NCI-H1930 (cell line): ENCODE data around the gene EIPR1.

Source experiments
- DNase-seq, 2 experiments: peaks; one replicate each; lab custom pipeline; 2025; lab: John Stamatoyannopoulos, UW

Gene EIPR1

DNA sequence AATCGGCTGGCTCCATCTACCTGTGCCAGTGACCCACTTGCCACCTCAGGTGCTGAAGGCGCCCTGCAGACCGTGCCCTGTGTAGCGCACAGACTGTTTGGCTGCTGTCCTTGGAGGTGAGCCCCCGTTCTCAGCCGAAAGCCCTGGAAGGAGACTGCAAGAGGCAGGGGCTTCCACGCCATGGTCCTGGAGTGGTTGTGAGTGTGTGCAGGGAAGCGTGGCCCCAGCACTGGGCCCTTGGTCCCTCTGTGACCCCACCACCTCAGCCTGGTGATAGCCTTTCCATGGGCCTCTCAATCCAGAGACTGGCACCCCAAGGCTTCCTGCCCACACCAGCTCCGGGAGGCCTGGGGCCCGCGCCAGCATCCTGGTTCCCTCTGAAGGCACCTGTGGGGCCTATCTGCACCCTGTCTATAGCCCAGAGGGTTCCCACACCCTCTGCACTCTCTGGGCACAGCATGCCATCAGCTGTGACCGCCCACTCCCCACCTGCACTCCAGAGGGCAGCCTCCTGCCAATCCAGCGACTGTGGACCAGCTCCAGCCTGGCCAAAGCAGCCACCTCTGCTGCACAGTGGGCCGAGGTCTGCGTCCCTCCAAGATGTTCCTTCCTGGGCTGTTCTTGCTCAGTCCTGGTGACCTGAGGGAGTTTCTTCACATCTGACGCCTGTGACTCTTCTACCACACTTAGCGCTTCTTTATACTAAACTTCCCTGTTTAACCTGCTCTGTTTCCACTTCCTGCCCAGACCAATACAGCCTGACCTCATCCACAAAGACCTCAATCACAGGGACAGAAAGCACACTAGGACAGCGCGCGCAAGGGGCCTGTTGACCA lies 109.5 kb downstream of the EIPR1 start:
- no peak for DNase-seq

DNA sequence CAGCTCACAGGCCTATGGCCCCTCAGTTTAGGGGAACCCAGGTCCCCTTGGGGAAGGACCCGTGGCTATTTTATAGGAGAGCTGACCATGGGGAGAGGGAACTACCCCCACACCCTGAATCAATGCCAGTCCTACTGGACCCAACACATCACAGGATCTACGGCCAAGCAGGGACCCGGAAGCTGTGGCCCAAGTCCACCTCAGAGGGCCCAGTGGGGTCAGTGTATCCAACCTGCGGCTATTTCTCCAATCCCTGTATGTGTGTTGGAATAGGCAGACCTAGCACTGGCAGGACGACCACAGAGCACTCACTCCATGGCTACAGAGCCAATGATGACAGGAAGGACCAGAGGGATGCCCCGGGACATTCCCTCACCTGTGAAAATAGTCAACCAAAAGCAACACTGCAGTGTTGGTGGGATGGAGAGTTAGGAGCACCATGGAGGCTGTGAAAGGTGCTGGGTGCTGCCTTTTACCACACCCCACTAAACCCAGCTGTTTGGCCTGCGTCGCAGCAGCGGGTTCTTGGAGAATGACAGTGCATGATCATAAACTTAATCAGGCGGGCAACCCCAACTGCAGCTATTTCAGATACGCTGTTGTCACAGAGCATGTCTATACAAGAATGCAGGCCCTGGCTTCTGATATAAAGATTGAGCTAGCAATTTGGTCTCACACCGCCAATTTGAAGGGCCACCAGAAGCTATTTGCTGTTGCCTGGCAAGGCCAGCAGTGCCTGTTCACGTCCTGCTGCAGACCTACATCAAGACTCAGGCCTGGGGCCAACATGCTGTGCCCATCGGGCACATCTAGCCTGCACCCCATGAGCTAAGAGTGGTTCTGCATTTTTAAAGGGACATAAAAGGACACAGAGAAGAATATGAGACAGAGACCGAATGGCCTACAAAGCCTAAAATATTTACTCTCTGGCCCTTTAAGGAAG lies 110.4 kb downstream of the EIPR1 start:
- no peak for DNase-seq

DNA sequence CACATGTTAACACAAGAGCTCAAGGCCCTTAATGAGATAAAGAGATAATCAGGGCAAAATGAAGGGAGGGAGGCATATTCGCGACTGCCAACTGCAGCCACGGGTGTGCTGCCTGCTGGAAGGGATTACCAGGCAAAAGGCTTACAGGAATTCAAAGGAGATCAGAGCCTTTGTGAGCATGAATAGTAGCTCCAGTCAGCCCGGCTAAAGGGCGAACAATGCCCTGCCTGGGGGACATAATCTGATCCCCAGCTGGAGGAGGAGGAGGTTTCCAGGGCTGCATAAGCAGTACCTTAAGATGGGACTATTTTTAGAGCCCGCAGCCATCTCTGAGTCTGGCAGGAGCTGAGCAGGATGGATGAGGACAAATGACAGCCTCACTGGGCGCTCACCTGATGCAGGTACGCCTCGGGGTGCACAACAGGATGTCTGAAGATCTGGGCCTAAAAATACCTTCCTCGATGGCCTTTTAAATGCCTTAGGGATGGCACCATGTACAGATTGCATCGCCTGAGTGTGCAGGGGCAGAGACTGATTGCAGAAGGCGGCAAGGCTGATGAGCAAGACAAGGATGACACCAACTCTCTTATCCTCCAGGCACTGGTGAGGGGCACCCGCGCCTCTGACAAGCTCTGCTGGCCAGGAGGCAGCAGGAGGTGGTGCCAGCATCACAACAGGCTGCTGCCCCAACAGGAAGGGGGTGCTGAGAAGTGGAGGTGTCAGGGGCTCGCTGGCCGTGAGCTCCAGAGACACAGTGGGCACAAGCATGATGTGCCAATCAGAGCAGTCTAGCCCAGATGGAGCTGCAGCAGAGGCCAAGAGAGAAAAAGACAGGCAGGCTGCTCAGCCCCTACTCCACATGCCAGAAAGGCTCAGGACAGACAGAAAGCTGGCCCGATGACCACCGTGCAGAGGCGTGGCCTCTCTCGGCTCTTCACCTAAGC lies 111.4 kb downstream of the EIPR1 start:
- no peak for DNase-seq

DNA sequence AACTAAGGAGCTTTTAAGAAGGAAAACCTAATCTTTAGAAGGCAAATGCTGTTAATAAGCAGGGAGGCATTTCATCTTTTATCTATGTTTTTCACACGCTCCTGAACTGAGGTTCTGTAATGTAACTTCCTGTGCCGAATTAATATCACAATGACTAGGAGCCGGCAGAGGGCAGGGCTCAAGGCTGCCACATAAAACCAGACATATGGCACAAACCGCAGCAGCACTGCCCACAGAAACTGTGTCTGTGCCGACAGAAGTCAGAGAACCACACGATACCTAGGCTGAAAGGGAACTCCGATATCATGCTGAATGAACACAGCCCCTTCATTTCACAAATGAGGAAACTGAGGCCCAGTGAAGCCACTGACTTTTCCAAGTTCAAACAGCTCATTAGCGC lies 112.1 kb downstream of the EIPR1 start:
- no peak for DNase-seq

DNA sequence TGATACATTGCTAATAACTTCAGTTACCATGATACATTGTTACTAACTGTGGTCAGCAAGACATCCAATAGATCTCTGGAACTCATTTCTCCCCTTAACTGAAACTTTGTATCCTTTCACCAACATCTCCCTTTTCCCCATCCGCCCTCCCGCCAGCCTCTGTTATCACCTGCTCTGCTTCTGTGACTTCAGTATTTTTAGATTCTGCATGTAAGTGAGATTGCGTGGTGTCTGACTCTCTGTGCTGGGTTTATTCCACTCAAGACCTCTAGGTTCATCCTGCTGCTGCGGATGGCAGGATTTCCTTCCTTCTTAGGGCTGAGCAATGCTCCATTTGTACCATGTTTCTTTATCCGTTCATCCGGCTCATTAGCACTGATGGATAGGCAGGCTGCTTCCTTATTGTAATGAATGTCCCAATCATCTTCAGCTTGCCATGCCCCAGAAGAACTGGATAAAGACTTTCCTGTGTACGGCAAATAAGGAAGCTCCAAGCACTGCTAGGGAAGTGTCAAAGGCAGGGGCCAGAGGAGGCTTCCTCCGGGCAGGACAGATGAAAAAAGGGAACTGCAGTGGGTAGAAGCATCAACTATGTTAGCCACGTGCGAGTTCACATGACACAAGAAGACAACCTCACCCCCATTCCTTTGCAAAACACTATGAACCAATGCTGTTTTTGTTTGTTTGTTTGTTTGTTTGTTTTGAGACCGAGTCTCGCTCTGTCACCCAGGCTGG lies 113.4 kb downstream of the EIPR1 start:
- DNase-seq = no peak

DNA sequence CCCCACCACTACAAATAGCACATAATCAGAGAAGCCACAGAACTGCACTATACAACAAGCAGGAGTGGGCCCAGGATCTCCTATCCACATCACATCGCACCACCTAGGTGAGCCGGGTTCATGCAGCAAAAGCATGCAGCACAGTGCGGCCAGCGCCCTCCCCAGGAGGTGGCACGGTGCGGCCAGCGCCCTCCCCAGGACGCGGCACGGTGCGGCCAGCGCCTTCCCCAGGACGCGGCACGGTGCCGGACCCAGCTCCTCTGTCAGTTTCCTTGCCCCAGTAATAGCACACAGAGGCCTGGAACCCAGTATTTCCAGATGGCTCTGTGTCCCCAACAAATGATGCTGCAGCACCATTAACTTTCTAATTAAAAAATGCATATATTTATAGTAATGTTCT lies 114.1 kb downstream of the EIPR1 start:
- DNase-seq = no peak

DNA sequence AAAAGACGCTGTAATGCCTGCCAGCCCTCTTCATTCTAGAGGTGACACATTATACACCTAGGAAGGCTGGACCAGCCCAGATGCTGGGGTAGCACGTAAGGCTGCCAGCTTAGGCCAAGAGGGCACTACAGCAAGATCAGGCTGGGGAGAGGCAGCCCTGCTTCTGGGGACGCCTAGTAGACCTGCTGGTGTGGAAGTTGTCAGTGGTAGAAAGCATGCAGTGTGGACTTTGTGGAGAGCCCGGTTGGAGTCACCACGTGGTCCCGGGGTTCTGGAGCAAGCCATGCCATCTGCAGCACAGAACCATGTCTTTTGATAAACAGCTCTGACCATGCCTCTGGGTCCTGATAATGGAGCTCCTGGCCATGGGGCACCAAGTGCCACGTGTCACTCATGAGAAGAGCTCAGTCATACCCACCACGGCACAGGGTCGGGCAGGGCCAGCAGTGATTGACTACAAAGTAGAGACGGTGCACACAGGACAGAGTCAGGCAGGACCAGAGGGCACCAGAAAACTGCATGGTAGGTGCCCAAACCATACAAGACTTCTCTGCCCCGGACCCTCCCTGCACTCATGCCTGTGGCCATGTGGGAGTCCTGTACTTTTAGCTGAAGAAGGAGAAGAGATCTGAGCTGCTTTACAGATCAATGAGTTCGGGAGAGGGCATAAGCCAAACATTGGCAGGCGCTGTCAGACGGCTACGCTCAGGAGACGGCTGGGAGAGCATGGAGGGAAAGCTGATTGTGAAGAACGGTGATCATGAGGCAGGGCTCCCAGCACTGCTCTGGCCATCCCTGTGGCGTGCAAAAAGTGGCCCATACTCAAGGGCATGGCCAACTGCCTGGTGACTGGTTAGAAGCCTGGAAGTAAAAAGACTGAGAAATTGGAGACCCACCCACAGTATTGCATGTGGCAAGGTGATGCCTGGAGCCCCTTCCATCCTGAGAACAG lies 114.9 kb downstream of the EIPR1 start:
- no peak for DNase-seq

DNA sequence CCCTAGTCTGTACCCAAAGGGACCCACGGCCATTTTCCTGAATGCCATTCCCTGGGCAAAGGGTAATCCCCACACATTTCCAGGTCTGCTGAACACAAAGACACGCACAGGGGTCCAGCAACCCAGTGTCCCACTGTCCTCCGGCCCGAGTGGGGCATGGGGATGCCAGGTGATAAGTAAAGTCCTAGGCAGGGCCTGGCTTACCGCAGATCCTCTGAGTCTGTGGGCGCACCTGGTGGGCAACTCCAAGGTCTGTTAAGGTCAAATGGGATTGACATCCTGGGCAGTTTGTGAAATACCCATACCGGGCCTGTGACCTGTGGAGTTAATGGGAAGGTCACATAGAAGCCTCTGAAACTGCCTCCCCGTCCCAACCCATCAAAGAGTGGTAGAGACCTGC lies 116.1 kb downstream of the EIPR1 start:
- DNase-seq = no peak

DNA sequence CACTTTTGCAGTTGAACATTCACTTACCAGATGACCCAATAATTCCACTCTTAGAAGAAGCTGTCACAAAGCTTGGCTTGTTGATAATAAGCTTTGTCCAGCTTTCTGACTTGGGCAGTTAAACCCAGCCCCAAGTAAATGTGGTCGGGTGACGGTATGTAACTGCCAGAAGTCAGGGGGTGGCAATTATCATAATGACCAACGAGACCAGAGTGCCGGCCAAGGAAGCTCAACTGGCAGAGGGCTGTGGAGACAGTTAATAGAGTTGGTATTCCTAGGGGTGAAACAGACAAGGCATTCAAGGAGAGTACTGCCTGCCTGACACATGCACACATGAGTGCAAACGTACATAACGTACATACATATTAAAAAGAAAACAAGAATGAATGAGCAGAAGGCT lies 116.7 kb downstream of the EIPR1 start:
- DNase-seq = no peak

DNA sequence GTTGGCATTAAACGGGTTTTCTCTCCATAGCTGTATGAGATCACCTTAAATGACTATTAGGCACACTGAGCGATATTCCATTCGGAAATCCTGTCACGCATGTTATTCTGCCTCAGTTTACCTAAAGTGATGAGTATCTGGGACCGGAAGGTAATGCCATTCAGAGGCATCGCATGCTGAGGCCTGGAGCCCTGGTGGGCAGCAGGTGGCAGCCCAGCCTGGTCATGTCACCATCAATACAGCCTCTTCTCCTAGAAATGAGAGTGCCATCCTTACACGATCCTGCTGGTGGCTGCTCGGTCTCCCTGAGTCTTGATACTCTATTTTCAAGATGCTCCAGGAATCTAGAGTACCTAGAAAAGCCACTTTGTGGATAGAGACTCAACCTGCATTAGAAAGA lies 119.8 kb downstream of the EIPR1 start:
- DNase-seq = no peak

DNA sequence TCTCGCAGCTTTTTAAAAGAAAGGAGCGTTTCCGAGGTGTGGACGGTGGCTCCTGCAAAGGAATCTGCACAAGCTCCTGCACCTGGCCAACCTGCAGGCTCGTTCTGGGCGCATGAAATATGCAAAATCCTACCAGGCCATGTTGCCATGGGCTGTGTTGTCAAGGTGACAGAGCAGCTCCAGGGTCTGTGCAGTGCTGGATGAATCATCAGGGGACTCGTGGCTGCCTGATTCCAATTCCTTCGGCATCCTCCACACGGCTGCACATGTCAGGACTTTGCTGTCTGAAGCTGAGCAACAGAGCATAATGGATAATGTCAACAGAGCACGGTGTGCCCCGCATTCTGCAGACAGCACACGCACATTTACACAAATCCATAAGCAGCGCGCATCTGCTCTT lies 120.5 kb downstream of the EIPR1 start:
- no peak for DNase-seq

DNA sequence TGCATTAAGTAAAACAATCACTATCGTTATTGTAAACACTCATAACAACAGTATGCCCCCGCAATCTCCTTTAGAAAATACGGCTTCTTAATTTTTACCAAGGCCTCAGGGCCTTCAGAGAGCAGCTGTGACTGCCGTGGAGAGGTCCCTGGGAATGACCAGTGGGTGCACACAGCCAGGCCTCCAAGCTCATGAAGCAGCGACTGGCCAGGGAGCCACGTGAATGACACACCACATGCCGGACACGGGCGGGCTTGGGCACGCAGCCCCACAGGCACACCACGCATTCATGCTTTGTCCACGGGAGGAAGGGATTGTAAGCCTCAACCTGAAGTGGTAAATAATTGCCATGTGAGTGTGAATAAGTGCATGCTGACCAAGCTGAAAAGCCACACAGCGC lies 121.0 kb downstream of the EIPR1 start:
- DNase-seq = no peak

DNA sequence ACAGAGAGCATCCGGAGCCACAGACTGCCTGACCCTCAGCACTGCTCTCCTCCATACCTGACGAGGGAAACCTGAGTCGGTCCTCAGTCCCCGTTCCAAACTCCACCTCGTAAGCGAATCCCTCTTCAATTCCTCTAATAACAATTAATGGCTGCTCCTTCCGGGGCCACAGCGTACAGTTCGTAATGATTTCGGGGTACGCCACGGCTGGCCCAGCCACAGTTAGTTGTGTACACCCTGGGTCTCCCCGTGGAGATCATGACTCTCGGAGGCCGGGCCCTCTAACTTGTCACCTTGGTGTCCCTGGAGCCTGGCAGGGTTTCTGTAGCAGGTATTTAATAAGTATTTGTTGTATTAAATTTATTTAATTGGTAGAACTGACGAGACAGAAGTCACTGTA lies 121.5 kb downstream of the EIPR1 start:
- DNase-seq = no peak

DNA sequence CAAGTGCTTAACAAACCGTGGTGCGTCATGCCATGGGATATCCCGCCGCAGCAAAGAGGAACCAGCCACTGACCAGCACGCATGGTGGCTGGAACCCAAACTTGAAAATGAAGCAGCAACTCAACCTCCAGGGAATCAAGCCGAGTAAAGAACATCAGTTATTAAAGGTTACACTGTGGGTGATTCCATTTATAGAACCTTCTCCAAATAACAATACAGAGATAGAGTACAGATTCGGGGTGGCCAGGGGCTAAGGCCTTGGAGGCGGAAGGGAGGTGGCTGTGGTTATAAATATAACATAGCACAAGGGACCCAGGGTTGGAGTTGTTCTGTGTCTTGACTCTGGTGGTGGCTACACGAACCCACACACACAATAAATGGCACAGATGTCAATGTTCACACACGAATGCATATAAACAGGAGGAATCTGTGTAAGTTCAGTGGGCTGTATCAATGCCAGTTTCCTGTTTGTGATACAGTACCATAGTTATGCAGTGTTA lies 123.1 kb downstream of the EIPR1 start:
- no peak for DNase-seq

DNA sequence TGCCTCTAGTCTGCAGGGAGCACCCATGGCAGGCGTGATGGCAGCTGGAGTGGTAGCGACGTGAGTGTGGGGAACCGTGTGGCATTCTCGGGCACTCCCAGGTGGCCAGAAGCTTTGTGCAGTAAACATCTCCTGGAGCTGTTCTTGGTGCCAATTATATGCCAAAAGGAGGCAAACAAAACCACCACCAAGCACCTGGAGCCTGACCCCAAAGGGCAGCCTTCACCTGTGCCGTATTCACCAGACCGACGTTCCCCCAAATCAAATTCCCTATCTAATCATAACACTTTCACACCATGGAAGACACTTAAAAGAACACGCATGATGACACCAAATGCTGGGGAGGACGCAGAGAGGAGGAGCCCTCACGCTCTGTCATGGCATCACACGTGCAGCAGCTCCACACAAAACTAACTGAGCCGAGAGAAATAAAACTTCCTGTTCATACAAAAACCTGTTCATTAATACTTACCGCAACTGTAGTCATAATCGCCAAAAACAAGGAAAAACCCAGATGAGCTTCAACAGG lies 123.6 kb downstream of the EIPR1 start:
- no peak for DNase-seq

DNA sequence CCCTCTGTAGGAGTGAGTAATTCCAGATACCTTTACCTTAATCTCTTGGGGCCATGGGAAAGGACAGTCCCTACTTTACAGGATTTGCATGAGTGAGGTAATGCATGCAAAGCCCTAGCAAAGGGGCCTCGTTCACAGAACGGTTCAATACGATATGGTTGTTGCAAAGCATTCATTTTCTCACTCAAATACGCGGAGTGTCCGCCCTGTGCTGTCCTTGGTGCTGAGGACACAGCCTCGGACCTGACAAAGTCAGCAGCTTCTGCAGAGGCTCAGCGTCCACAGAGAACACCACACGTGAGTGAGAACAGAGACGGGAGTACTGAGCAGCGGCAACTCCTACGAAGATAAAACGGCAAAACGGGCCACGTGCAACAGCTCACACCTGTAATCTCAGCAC lies 125.7 kb downstream of the EIPR1 start:
- DNase-seq = no peak

DNA sequence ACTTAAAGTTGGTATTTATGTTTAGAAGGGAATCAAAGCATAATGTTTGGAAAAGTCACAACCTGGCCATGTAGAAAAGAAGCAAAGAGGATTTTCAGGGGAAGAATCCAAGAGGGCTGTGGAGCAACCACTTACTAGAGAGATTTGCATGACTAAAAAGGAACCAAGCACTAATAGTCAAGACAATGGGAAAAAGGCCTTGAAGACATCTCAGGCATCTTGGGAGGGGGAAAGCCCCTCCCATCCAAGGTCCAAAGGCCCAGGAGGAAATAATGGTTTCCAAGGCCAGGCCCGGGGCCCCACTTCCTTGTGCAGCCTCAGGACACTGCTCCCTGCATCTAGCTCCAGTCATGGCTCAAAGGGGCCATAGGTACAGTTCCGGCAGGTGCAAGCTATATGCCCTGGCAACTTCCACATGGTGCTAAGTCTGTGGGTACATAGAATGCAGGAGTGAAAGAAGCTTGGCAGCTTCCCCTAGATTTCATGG lies 128.1 kb downstream of the EIPR1 start:
- no peak for DNase-seq

DNA sequence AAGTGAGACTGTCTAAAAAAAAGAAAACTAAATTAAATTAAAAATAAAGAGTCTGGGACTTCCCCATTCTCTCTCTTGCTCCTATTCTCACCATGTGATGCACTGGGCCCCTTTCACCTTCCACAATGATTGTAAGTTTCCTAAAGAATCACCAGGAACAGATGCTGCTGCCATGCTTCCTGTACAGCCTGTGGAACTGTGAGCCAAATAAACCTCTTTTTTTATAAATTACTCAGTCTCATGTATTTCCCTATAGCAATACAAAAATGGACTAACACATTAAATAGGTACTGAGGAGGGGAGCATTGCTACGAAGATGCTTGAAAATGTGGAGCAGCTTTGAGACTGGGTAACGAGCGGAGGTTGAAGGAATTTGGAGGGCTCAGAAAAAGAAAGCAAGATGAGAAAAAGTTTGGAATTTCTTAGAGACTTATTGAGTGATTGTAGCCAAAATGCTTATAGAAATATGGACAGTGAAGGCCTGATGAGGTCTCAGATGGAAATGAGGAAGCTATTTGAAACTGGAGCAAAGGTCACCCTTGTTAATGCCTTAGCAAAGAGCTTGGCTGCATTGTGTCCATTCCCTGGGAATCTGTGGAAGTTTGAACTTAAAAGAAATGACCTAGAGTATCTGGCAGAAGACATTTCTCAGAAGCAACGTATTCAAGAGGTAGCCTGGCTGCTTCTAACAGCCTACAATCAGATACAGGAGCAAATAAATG lies 128.7 kb downstream of the EIPR1 start:
- DNase-seq = no peak
